ENCODE data around the gene GALNT2.

GALNT2 gene

DNA sequence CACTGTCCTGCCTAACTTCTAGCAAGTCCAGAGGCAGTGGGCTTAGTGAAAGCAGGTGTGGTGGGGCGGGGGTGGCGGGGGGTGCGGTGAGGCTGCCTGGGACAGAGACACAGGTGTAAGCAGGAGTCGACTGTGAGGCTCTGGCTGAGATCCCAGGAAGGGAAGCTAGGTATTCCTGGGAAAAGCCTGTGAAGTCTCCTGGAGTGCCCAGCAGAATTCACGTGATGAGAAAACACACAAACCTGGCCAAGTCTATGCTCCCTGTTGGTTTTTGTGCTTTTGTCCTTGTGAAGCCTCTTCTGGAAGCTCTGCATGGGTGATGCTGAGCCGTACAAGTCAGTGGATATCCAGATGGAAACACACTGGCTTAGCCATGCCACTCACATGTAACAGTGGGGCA is 5.3 kb downstream of the GALNT2 start:
- H3K4me2 ChIP-seq (ENCODE audit: low read depth, low read length): no peak overlapping the region
- H3K27ac ChIP-seq (ENCODE audit: low read length): no peak overlapping the region
- no peaks in the 10 kb centered on the region for H3K9me2 ChIP-seq (replicated peaks; ENCODE audit: insufficient read depth, low read length)
- H3K27me3 ChIP-seq (replicated peaks; ENCODE audit: insufficient read depth, low read length): no peaks in the 10 kb centered on the region
- peaks cover 10% of the 10 kb centered on the region for H3F3A ChIP-seq (ENCODE audit: insufficient read depth, low read length)
- H3K9ac ChIP-seq (ENCODE audit: low read length): no peak overlapping the region
- peaks cover 100% of the 10 kb centered on the region for H3K79me2 ChIP-seq (ENCODE audit: low read length)
- TF ChIP-seq EZH2 (optimal IDR thresholded peaks at IDR 0.05; ENCODE audit: low read depth, low read length) (no peak), EZH2phosphoT487 (IDR thresholded peaks at IDR 0.05; ENCODE audit: low read length) (no peak)
- TF ChIP-seq, protein P1, sequence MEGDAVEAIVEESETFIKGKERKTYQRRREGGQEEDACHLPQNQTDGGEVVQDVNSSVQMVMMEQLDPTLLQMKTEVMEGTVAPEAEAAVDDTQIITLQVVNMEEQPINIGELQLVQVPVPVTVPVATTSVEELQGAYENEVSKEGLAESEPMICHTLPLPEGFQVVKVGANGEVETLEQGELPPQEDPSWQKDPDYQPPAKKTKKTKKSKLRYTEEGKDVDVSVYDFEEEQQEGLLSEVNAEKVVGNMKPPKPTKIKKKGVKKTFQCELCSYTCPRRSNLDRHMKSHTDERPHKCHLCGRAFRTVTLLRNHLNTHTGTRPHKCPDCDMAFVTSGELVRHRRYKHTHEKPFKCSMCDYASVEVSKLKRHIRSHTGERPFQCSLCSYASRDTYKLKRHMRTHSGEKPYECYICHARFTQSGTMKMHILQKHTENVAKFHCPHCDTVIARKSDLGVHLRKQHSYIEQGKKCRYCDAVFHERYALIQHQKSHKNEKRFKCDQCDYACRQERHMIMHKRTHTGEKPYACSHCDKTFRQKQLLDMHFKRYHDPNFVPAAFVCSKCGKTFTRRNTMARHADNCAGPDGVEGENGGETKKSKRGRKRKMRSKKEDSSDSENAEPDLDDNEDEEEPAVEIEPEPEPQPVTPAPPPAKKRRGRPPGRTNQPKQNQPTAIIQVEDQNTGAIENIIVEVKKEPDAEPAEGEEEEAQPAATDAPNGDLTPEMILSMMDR (IDR thresholded peaks at IDR 0.05; ENCODE audit: low read length): no peak
- no peak for DNase-seq
- H3K36me3 ChIP-seq (replicated peaks; ENCODE audit: insufficient read depth, low read length): no peaks in the 10 kb centered on the region
- H3K4me1 ChIP-seq (ENCODE audit: low read length): 0 out of 2 replicates have a peak, but pooled peaks cover 6% of the 10 kb centered on the region
- no peak overlapping the region for H3K4me3 ChIP-seq (ENCODE audit: low read length)
- H4K20me1 ChIP-seq (ENCODE audit: insufficient read depth, low read length): peaks cover 12% of the 10 kb centered on the region; the same call in 1 of the 2 replicates
- H3K9me3 ChIP-seq (replicated peaks; ENCODE audit: insufficient read depth, low read length): no peaks in the 10 kb centered on the region
- no peak overlapping the region for H2AFZ ChIP-seq (ENCODE audit: low read length)

DNA sequence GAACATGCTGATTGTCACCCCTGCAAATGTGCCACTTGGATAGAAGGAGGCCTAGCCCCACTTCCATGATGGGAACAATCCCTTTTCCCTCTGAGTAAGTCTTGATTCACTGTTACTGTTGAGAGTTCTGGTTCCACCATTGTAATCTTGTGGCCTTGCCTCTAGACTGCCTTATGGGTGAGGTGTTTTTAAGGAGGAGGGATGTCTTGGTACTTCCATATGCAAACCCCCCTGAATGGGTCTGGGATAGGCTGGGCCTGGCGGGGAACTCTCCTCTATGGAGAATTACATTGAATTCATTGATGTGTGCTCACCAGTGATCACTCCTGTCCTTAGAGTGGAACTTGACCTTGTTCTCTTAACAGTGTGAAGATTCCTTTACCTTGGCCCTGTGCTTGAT is 5.8 kb downstream of the GALNT2 start:
- TF ChIP-seq, protein P1 (IDR thresholded peaks at IDR 0.05; ENCODE audit: low read length): no peak
- TF ChIP-seq EZH2 (optimal IDR thresholded peaks at IDR 0.05; ENCODE audit: low read depth, low read length): no peak
- TF ChIP-seq EZH2phosphoT487 (IDR thresholded peaks at IDR 0.05; ENCODE audit: low read length): no peak
- Histone ChIP-seq H3K27ac (ENCODE audit: low read length) (no peak overlapping the region), H3K9ac (ENCODE audit: low read length) (no peak overlapping the region), H3K4me2 (ENCODE audit: low read depth, low read length) (no peak overlapping the region), H3K9me2 (replicated peaks; ENCODE audit: insufficient read depth, low read length) (no peaks in the 10 kb centered on the region), H3K36me3 (replicated peaks; ENCODE audit: insufficient read depth, low read length) (no peaks in the 10 kb centered on the region), H2AFZ (ENCODE audit: low read length) (no peak overlapping the region), H3K27me3 (replicated peaks; ENCODE audit: insufficient read depth, low read length) (no peaks in the 10 kb centered on the region), H4K20me1 (ENCODE audit: insufficient read depth, low read length) (peaks cover 12% of the 10 kb centered on the region; the same call in 1 of the 2 replicates), H3K4me1 (ENCODE audit: low read length) (0 out of 2 replicates have a peak, but pooled peaks cover 6% of the 10 kb centered on the region), H3F3A (ENCODE audit: insufficient read depth, low read length) (peaks cover 10% of the 10 kb centered on the region), H3K9me3 (replicated peaks; ENCODE audit: insufficient read depth, low read length) (no peaks in the 10 kb centered on the region), H3K4me3 (ENCODE audit: low read length) (no peak overlapping the region), H3K79me2 (ENCODE audit: low read length) (peaks cover 100% of the 10 kb centered on the region)
- DNase-seq: no peak

DNA sequence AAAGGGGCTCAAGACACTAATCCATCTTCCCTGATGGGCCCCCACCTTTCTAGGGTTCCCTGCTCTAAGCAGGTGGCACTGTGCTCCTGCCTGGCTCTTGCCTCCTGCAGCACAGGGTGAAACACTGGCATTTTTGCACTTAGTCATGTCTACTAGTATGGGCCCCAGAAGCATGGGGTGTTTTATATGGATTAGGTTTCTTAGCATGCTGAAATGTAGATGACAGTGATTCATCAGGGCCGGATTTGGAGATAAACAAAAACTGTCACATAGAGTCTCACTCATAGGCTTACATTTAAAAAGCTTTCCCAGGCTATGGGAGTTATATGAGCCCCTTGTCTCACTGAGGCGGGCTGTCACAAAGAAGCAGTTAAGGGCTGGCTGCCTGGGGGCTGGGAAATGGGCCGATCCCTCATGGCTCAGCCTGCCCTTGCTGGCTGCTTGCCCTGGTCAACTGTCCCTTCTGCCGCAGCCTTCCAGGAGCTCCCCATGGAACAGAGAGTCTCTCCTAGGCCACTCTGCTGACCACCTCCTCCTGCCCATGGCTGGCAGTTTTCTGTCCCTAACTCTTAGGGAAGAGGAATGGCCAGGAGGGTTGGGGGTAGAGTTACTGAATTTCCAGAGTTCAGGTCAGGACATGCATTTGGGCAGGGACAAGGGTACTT is 6.5 kb downstream of the GALNT2 start:
- no peak overlapping the region for H3K4me3 ChIP-seq (ENCODE audit: low read length)
- no peak overlapping the region for H2AFZ ChIP-seq (ENCODE audit: low read length)
- H3K9ac ChIP-seq (ENCODE audit: low read length): no peak overlapping the region
- DNase-seq: no peak
- H3K9me2 ChIP-seq (replicated peaks; ENCODE audit: insufficient read depth, low read length): no peaks in the 10 kb centered on the region
- H3K36me3 ChIP-seq (replicated peaks; ENCODE audit: insufficient read depth, low read length): no peaks in the 10 kb centered on the region
- peaks cover 4% of the 10 kb centered on the region for H3F3A ChIP-seq (ENCODE audit: insufficient read depth, low read length)
- H3K27me3 ChIP-seq (replicated peaks; ENCODE audit: insufficient read depth, low read length): no peaks in the 10 kb centered on the region
- no peak overlapping the region for H3K27ac ChIP-seq (ENCODE audit: low read length)
- H3K79me2 ChIP-seq (ENCODE audit: low read length): peaks cover 100% of the 10 kb centered on the region
- no peaks in the 10 kb centered on the region for H3K9me3 ChIP-seq (replicated peaks; ENCODE audit: insufficient read depth, low read length)
- peaks cover 12% of the 10 kb centered on the region; the same call in 1 of the 2 replicates for H4K20me1 ChIP-seq (ENCODE audit: insufficient read depth, low read length)
- TF ChIP-seq EZH2phosphoT487 (IDR thresholded peaks at IDR 0.05; ENCODE audit: low read length): no peak
- no peak for TF ChIP-seq EZH2 (optimal IDR thresholded peaks at IDR 0.05; ENCODE audit: low read depth, low read length)
- TF ChIP-seq, protein P1 (IDR thresholded peaks at IDR 0.05; ENCODE audit: low read length): no peak
- H3K4me1 ChIP-seq (ENCODE audit: low read length): 0 out of 2 replicates have a peak, but pooled peaks cover 6% of the 10 kb centered on the region
- H3K4me2 ChIP-seq (ENCODE audit: low read depth, low read length): no peak overlapping the region

Measured in MM.1S (cell line).